ENCODE results near the gene ZNF48.

ZNF48 gene

GRCh38 chr16:30444231-30445148, 49.3 kb downstream of the ZNF48 start:
- DNase-seq, result no peak

DNA sequence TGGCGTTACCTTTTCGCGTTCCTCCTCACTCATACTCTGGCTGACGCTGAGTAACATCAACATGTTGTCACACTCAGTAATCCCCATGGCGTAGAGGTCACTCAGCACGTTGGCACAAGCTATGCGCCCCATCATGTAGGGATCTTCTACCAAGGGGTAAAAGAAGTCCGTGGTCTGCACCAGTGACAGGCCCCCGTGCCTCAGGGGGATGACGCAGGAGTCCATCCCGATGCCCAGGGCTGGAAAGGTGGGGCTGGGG, 49.9 kb downstream of the ZNF48 start:
- DNase-seq, result no peak

DNA sequence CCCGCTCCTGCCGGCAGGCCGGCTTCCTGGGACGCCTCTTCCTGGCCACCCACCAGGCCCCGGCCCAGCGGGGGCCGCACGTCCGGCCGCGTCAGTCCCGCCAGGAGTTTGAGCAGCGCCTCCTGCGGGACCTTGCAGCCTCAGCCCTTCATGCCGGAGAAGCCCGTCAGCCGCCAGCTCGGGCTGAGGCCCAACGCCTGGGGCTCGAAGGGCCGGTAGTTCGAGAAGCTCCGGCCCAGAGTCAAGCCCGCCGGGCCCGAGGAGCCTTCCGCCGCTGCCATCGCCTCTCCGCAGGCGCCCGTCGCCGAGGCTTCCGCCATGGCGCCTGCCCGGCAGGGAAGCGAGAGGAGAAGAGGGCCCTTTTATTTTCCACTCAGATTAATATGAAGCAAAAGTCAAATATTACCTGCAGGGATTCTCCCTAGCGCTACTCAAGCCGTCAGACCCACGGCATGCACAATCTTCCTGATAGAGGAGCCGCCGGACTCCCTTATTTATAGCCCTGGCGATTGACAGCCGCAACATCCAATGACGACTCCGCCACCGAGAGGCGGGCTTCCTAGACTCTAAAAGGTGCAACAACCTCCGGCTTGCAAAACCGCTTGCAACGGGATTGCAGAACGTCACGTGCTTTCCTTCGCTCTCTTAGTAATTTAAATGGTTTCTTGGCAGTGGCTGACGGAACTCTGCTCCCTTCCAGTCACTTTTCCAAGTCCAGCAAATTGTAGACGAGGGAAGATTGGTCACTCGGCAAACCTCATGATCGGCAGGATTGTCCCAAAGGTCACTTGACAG, 50.4 kb downstream of the ZNF48 start, which contains the start of gene SEPHS2:
TSS of gene SEPHS2 (minus strand) at position 467 of the 795 bp plus-strand sequence. CDS start at position 320, 147 bp downstream.
- DNase-seq, result peak; percentile 93

DNA sequence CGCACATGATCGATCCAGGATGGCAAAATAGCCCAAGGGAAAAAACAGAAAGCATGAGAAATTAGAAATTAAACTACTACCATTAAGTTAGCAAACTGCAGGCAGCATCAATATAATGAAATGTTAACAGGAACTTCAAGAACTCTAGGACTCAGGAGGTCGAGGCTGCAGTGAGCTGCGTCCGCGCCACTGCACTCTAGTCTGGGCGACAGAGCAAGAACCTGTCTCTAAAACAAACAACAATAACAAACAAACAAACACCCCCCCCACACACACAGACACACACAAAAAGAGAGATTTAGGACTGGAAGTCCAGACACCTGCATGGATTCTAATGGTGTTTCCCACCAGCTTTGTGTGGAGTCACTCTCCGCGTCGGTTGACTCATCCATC, 51.0 kb downstream of the ZNF48 start:
- DNase-seq, result no peak

DNA sequence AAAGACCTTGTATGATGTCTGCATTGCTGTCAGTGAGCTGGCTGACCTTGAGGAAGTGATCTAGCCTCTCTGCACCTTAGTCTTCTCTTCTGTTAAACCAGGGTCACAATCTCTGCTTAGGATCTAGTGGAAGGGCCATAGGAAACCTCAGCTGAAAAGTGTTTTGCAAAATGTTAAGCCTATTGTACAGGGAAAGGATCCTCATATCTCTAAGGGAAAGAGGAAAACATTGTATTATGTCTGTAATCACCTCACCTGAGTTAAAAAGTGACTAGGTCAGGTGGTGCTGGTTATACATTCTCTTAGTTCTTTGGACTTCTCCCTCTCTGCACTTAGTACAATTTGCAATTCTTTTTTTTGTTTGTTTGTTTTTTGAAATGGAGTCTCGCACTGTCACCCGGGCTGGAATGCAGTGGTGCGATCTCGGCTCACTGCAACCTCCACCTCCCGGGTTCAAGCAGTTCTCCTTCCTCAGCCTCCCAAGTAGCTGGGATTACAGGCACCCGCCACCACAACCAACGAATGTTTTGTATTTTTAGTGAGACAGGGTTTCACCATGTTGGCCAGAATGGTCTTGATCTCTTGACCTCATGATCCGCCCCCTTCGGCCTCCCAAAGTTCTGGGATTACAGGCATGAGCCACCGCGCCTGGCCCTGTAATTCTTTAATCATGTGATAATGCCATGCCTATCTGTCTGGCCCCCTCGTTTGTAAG, 52.4 kb downstream of the ZNF48 start:
- DNase-seq, result no peak

DNA sequence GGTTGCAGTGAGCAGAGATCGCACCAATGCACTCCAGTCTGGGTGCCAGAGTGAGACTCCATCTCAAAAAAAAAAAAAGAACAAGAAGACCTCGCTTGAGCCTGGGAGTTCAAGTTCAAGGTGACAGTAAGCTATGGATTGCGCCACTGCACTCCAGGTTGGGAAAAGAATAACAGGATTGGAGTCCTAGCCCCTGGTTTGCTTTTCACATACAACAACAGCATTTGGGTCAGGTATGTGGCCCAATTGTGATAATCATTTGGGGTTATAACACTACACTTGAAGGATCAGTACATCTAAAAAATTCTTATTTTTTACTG, 53.9 kb downstream of the ZNF48 start:
- no peak for DNase-seq
